ENCODE measurements around the gene LTK. TPM values are rescaled to one million over a fixed set of nuclear protein-coding genes. Genes with fewer than 3 reads are reported as not detected.
A peak's percentile ranks its signal among the peaks of the same experiment; 100 is the strongest.

The LTK gene
- total RNA-seq, 1 experiment from 2014 or later, result not detected

GRCh38 chr15:41502795-41503668, 10.6 kb downstream of the LTK start:
- in situ Hi-C loops (cut with HindIII; ENCODE audit: low pct_unique_long_range_greater_than_20kb, low sequenced_read_pairs), result no loop called here
- DNase-seq (ENCODE audit: low read depth), result no peak

GRCh38 chr15:41501931-41502794, 11.5 kb downstream of the LTK start:
- DNase-seq (ENCODE audit: low read depth), result no peak
- in situ Hi-C loops (cut with HindIII; ENCODE audit: low pct_unique_long_range_greater_than_20kb, low sequenced_read_pairs), result no loop called here

- DNase-seq (ENCODE audit: low read depth), result peak; percentile 78
- in situ Hi-C loops (cut with HindIII; ENCODE audit: low pct_unique_long_range_greater_than_20kb, low sequenced_read_pairs), result no loop called here
Observed at GRCh38 chr15:41501191-41501917, 12.3 kb downstream of the LTK start.

- in situ Hi-C loops (cut with HindIII; ENCODE audit: low pct_unique_long_range_greater_than_20kb, low sequenced_read_pairs), result no loop called here
- DNase-seq (ENCODE audit: low read depth), result no peak
Observed at GRCh38 chr15:41499109-41499851, 14.3 kb downstream of the LTK start.

GRCh38 chr15:41498657-41499056, 15.0 kb downstream of the LTK start:
- no peak for DNase-seq (ENCODE audit: low read depth)
- in situ Hi-C loops (cut with HindIII; ENCODE audit: low pct_unique_long_range_greater_than_20kb, low sequenced_read_pairs), result no loop called here

- no peak for DNase-seq (ENCODE audit: low read depth)
- in situ Hi-C loops (cut with HindIII; ENCODE audit: low pct_unique_long_range_greater_than_20kb, low sequenced_read_pairs), result no loop called here
Observed at GRCh38 chr15:41495736-41496599, 17.7 kb downstream of the LTK start.

- in situ Hi-C loops (cut with HindIII; ENCODE audit: low pct_unique_long_range_greater_than_20kb, low sequenced_read_pairs), result no loop called here
- no peak for DNase-seq (ENCODE audit: low read depth)
Observed at GRCh38 chr15:41494922-41495735, 18.5 kb downstream of the LTK start.

GRCh38 chr15:41494190-41494921, 19.3 kb downstream of the LTK start:
- peak; percentile 41 for DNase-seq (ENCODE audit: low read depth)
- in situ Hi-C loops (cut with HindIII; ENCODE audit: low pct_unique_long_range_greater_than_20kb, low sequenced_read_pairs), result no loop called here

GRCh38 chr15:41493902-41494189, 19.8 kb downstream of the LTK start:
- in situ Hi-C loops (cut with HindIII; ENCODE audit: low pct_unique_long_range_greater_than_20kb, low sequenced_read_pairs), result no loop called here
- DNase-seq (ENCODE audit: low read depth), result no peak

GRCh38 chr15:41493205-41493901, 20.3 kb downstream of the LTK start, which contains the start of gene ITPKA:
Gene ITPKA (plus strand): TSS chr15:41493874. CDS start chr15:41493928, 54 bp downstream.
- in situ Hi-C loops (cut with HindIII; ENCODE audit: low pct_unique_long_range_greater_than_20kb, low sequenced_read_pairs), result no loop called here
- peak; percentile 82 for DNase-seq (ENCODE audit: low read depth)

GRCh38 chr15:41492597-41493204, 20.9 kb downstream of the LTK start:
- in situ Hi-C loops (cut with HindIII; ENCODE audit: low pct_unique_long_range_greater_than_20kb, low sequenced_read_pairs), result no loop called here
- no peak for DNase-seq (ENCODE audit: low read depth)

GRCh38 chr15:41491889-41492288, 21.7 kb downstream of the LTK start:
- in situ Hi-C loops (cut with HindIII; ENCODE audit: low pct_unique_long_range_greater_than_20kb, low sequenced_read_pairs), result no loop called here
- DNase-seq (ENCODE audit: low read depth), result no peak

GRCh38 chr15:41490355-41490754, 23.3 kb downstream of the LTK start:
- DNase-seq (ENCODE audit: low read depth), result peak; percentile 67
- in situ Hi-C loops (cut with HindIII; ENCODE audit: low pct_unique_long_range_greater_than_20kb, low sequenced_read_pairs), result no loop called here

GRCh38 chr15:41489641-41490040, 24.0 kb downstream of the LTK start:
- in situ Hi-C loops (cut with HindIII; ENCODE audit: low pct_unique_long_range_greater_than_20kb, low sequenced_read_pairs), result no loop called here
- no peak for DNase-seq (ENCODE audit: low read depth)

- in situ Hi-C loops (cut with HindIII; ENCODE audit: low pct_unique_long_range_greater_than_20kb, low sequenced_read_pairs), result no loop called here
- no peak for DNase-seq (ENCODE audit: low read depth)
Observed at GRCh38 chr15:41487802-41488201, 25.8 kb downstream of the LTK start.
